CD4-positive, alpha-beta T cell treated with Interleukin-6 at 100 ng/mL for 8 hours (primary cell): ENCODE data around the gene C20orf202.
"Not testable (repeated sequence)": the region's sequence is repeated elsewhere in the genome, so short reads cannot be mapped to it uniquely, and the experiment has no call there.

ENCODE experiments used
- DNase-seq: peaks from one replicate; pipeline ENCODE4 v3.0.0-alpha.2; 2020; ENCODE audit warnings: mixed read lengths, low spot score

C20orf202 gene

GRCh38 chr20:1247689-1248088 is 44.4 kb downstream of the C20orf202 start:
- DNase-seq, result no peak

GRCh38 chr20:1250282-1250681 is 47.0 kb downstream of the C20orf202 start:
- not testable (repeated sequence) for DNase-seq

- DNase-seq, result no peak
These were observed 49.2 kb downstream of the C20orf202 start for GRCh38 chr20:1252416-1252815.

- DNase-seq, result no peak
These were observed 51.0 kb downstream of the C20orf202 start for GRCh38 chr20:1254254-1254653.

- no peak for DNase-seq
These were observed 52.4 kb downstream of the C20orf202 start for GRCh38 chr20:1255675-1256074.
